K562 (cell line): ENCODE results near the gene BOLA1. TPM values are rescaled to one million over a fixed set of nuclear protein-coding genes. Genes with fewer than 3 reads are reported as not detected.

Source experiments
- ELF1 ChIP-seq: fragments of 200-800 bp; sonication (Bioruptor generic); IDR thresholded peaks from 2 replicates; pipeline ENCODE4 v1.6.1; 2016; ENCODE audit warnings: missing genetic modification characterization, missing compliant biosample characterization
- ESRRB ChIP-seq: fragments of 250-450 bp; sonication (Bioruptor Pico); IDR thresholded peaks from 2 replicates; pipeline ENCODE4 v1.5.0; 2020; ENCODE audit warnings: mild to moderate bottlenecking, moderate library complexity, borderline replicate concordance
- HLTF ChIP-seq: fragments of 450-650 bp; IDR thresholded peaks from 2 replicates; pipeline ENCODE4 v1.6.1; 2016
- HMG20A ChIP-seq: fragments of 450-650 bp; formaldehyde crosslinking; conservative IDR thresholded peaks from 2 replicates; pipeline ENCODE4 v1.4.0; 2020; ENCODE audit warnings: mild to moderate bottlenecking, mixed read lengths
- HOXB6 ChIP-seq: fragments of 250-450 bp; sonication (Bioruptor Pico); IDR thresholded peaks from 2 replicates; pipeline ENCODE4 v1.5.1; 2022; ENCODE audit warnings: mild to moderate bottlenecking, borderline replicate concordance
- RAD51 ChIP-seq: fragments of 450-650 bp; IDR thresholded peaks from 2 replicates; pipeline ENCODE4 v1.7.1; 2016; ENCODE audit warnings: low read depth, mild to moderate bottlenecking, borderline replicate concordance
- RBM34 ChIP-seq: fragments of 200-400 bp; formaldehyde crosslinking; IDR thresholded peaks from 2 replicates; pipeline ENCODE4 v1.6.1; 2018; ENCODE audit warnings: low read length, borderline replicate concordance; ENCODE audit not compliant: insufficient read depth
- RFX1 ChIP-seq: fragments of 450-650 bp; IDR thresholded peaks from 2 replicates; pipeline ENCODE4 v1.6.1; 2016; ENCODE audit warnings: mild to moderate bottlenecking, moderate library complexity
- STAT5A ChIP-seq: IDR thresholded peaks from 2 replicates; pipeline ENCODE4 v1.6.1; 2012; ENCODE audit warnings: low read length, inconsistent platforms, borderline replicate concordance
- ZNF184 ChIP-seq: sonication (generic); formaldehyde crosslinking; IDR thresholded peaks from 2 replicates; pipeline ENCODE4 v1.5.0; 2020; ENCODE audit warnings: missing genetic modification reagents
- ZNF263 ChIP-seq: sonication (generic); formaldehyde crosslinking; IDR thresholded peaks from 2 replicates; pipeline ENCODE4 v1.8.0; 2022; ENCODE audit warnings: mild to moderate bottlenecking, missing genetic modification reagents, borderline replicate concordance
- ZNF431 ChIP-seq: sonication (generic); formaldehyde crosslinking; IDR thresholded peaks from 2 replicates; pipeline ENCODE4 v1.8.0; 2022; ENCODE audit warnings: mild to moderate bottlenecking, missing genetic modification reagents
- ZNF445 ChIP-seq: fragments of 250-450 bp; sonication (Bioruptor Pico); IDR thresholded peaks from 2 replicates; pipeline ENCODE4 v1.4.0; 2020; ENCODE audit warnings: low read depth, mild to moderate bottlenecking, moderate library complexity
- ZNF551 ChIP-seq: fragments of 250-450 bp; sonication (Bioruptor Pico); IDR thresholded peaks from 2 replicates; pipeline ENCODE4 v1.5.0; 2021; ENCODE audit warnings: mild to moderate bottlenecking, moderate library complexity
- ZNF76 ChIP-seq: fragments of 250-450 bp; sonication (Bioruptor Pico); IDR thresholded peaks from 2 replicates; pipeline ENCODE4 v1.4.0; 2020; ENCODE audit warnings: mild to moderate bottlenecking, moderate library complexity, borderline replicate concordance
- polyA plus RNA-seq, 8 experiments: library from polyadenylated mRNA; depleted of rRNA in 4 of 8; stranded (reverse) in 5 of 8; unstranded in 3 of 8; fragments of >200 nt; fragmentation: Nextera tagmentation in 2 of 8; fragmentation: Illumina TruSeq in 1 of 8; extraction: Ambion mirVana in 2 of 8; extraction: Trizol in 1 of 8; gene quantifications; 2 replicates each; pipeline versions ENCODE4 v1.2.1 to v1.2.3, GENCODE V29; 2011 to 2014; ENCODE audit warnings: inconsistent platforms in 1 of 8, missing spikeins in 1 of 8
- total RNA-seq, 7 experiments: library from RNA; depleted of rRNA in 6 of 7; stranded (reverse); fragments of >200 nt in 6 of 7; fragmentation: Illumina TruSeq in 2 of 7; extraction: Trizol in 2 of 7; gene quantifications; 2 replicates each; pipeline versions ENCODE4 v1.2.1 to v1.2.3, GENCODE V29; 2011 to 2021; ENCODE audit warnings: low replicate concordance in 1 of 7
- TF ChIP-seq, protein P1 (sequence below), 2 experiments: fragments of 450-650 bp; IDR thresholded peaks; 2 replicates each; pipeline ENCODE4 v1.6.1; 2018; ENCODE audit warnings: mild to moderate bottlenecking in 2 of 2, low read depth in 1 of 2; ENCODE audit not compliant: partially characterized antibody in 2 of 2
- TF ChIP-seq, protein P2 (sequence below): fragments of 450-650 bp; conservative IDR thresholded peaks from 2 replicates; pipeline ENCODE4 v1.6.1; 2016; ENCODE audit warnings: missing genetic modification characterization, low read depth, mild to moderate bottlenecking, missing compliant biosample characterization, moderate library complexity
- TF ChIP-seq, protein P3 (sequence below): fragments of 450-650 bp; formaldehyde crosslinking; IDR thresholded peaks from 2 replicates; pipeline ENCODE4 v1.4.0; 2020; ENCODE audit warnings: mild to moderate bottlenecking, mixed read lengths

Gene BOLA1
- total and polyA plus RNA-seq, 9 of the 15 experiments (the other 6 are each of a cell fraction or from before 2014, with no cell fraction given): 0.18 to 1.2 (median 0.40) TPM; not detected in 2

DNA sequence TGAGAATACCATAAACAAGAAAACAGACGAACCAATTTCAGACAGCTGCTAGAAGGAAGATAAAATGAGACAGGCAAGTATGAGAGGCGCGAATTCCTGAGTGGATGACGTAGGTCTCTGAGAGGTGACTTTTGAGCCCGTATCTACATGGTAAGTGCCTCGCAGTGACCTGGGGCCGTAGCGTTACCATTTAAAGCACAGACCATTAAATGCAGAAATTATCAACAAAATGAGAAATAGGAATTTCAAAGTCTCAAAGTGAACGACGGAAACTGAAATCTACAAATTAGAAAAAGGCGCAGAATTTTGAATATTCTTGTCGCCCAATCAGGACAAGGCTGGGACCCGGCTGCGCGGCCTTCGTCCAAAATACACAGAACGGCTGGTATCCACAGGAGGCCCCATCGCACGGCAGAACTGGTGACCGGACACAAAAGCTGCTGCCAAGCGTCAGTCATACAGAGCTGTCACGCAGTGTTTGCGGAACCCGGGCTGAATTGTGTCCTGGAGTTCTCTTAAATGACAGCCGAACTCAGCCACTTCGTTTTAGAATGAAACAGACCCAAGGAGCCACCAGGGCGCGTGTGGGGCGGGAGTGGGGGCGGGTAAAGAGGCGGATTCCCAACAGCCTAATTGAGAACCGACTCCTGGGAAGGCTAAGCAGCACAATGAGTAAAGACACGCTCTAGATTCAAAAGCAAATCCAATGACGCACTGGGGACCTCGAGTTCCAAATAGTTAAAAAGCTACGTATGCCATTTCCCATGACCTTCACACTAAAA lies 13.8 kb upstream of the BOLA1 start (continued):
- TF ChIP-seq, protein P1, sequence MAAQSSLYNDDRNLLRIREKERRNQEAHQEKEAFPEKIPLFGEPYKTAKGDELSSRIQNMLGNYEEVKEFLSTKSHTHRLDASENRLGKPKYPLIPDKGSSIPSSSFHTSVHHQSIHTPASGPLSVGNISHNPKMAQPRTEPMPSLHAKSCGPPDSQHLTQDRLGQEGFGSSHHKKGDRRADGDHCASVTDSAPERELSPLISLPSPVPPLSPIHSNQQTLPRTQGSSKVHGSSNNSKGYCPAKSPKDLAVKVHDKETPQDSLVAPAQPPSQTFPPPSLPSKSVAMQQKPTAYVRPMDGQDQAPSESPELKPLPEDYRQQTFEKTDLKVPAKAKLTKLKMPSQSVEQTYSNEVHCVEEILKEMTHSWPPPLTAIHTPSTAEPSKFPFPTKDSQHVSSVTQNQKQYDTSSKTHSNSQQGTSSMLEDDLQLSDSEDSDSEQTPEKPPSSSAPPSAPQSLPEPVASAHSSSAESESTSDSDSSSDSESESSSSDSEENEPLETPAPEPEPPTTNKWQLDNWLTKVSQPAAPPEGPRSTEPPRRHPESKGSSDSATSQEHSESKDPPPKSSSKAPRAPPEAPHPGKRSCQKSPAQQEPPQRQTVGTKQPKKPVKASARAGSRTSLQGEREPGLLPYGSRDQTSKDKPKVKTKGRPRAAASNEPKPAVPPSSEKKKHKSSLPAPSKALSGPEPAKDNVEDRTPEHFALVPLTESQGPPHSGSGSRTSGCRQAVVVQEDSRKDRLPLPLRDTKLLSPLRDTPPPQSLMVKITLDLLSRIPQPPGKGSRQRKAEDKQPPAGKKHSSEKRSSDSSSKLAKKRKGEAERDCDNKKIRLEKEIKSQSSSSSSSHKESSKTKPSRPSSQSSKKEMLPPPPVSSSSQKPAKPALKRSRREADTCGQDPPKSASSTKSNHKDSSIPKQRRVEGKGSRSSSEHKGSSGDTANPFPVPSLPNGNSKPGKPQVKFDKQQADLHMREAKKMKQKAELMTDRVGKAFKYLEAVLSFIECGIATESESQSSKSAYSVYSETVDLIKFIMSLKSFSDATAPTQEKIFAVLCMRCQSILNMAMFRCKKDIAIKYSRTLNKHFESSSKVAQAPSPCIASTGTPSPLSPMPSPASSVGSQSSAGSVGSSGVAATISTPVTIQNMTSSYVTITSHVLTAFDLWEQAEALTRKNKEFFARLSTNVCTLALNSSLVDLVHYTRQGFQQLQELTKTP (IDR thresholded peaks at IDR 0.05; ENCODE audit: low read depth in 1 of 2, partially characterized antibody in 2 of 2): no peak
- TF ChIP-seq ELF1 (tag): no peak
- TF ChIP-seq HMG20A (CRISPR knock-in tag): no peak
- no peak for TF ChIP-seq RAD51
- no peak for TF ChIP-seq RFX1
- no peak for TF ChIP-seq ZNF263 (CRISPR knock-in tag)
- no peak for TF ChIP-seq HOXB6 (CRISPR knock-in tag)
- TF ChIP-seq, protein P2, sequence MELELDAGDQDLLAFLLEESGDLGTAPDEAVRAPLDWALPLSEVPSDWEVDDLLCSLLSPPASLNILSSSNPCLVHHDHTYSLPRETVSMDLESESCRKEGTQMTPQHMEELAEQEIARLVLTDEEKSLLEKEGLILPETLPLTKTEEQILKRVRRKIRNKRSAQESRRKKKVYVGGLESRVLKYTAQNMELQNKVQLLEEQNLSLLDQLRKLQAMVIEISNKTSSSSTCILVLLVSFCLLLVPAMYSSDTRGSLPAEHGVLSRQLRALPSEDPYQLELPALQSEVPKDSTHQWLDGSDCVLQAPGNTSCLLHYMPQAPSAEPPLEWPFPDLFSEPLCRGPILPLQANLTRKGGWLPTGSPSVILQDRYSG (tag): no peak
- TF ChIP-seq ZNF431: no peak
- TF ChIP-seq RBM34: no peak
- TF ChIP-seq ESRRB: no peak
- TF ChIP-seq HLTF: no peak
- TF ChIP-seq, protein P3, sequence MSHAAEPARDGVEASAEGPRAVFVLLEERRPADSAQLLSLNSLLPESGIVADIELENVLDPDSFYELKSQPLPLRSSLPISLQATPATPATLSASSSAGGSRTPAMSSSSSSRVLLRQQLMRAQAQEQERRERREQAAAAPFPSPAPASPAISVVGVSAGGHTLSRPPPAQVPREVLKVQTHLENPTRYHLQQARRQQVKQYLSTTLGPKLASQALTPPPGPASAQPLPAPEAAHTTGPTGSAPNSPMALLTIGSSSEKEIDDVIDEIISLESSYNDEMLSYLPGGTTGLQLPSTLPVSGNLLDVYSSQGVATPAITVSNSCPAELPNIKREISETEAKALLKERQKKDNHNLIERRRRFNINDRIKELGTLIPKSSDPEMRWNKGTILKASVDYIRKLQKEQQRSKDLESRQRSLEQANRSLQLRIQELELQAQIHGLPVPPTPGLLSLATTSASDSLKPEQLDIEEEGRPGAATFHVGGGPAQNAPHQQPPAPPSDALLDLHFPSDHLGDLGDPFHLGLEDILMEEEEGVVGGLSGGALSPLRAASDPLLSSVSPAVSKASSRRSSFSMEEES (CRISPR knock-in tag): no peak
- no peak for TF ChIP-seq ZNF445 (CRISPR knock-in tag)
- no peak for TF ChIP-seq ZNF76
- no peak for TF ChIP-seq ZNF184 (CRISPR knock-in tag)
- no peak for TF ChIP-seq ZNF551 (CRISPR knock-in tag)
- no peak for TF ChIP-seq STAT5A
